Erythroblast (primary cell): Measurements from ENCODE around the gene UGT1A7.

Source experiments
- GATA1 ChIP-seq: IDR thresholded peaks from 2 replicates; pipeline ENCODE4 v1.6.1; 2011; ENCODE audit warnings: low read depth, mild to moderate bottlenecking, control low read depth, low read length, moderate library complexity
- POLR2A ChIP-seq: IDR thresholded peaks from 2 replicates; pipeline ENCODE4 v1.6.1; 2011; ENCODE audit warnings: mild to moderate bottlenecking, low read length

DNA sequence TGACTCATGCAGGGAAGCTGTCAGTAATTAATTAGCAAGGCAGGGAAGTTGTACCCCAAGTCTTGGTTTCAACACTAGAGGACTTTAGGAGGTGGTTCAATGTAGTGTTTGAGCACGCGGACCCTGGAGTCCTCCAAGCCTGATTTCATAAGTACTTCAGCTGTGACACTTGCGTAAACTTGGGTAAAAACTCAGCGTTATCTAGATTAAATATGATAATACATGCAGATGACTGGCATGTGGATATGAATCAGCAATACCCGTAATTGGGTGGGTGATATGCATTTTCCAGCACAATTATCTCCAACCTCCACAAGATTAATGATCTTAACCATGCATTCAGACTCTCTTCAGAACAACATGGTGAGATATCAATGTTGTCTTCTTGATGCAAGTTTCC, 5.2 kb downstream of the UGT1A7 start:
- no peak for TF ChIP-seq POLR2A
- TF ChIP-seq GATA1, result no peak
